GM18508 (cell line): ENCODE results near the gene COL11A2.
"Not testable (repeated sequence)": the region's sequence is repeated elsewhere in the genome, so short reads cannot be mapped to it uniquely, and the experiment has no call there.

Experiments
- ATAC-seq: cut with Tn5 transposase; IDR thresholded peaks from one replicate; pipeline ENCODE4 v1.9.1; 2021; ENCODE audit warnings: moderate number of reproducible peaks; ENCODE audit not compliant: insufficient read depth, unreplicated experiment

Gene COL11A2

GRCh38 chr6:33161354-33162331 is 30.6 kb downstream of the COL11A2 start:
- no peak for ATAC-seq

GRCh38 chr6:33160728-33161344 is 31.4 kb downstream of the COL11A2 start:
- ATAC-seq = no peak

- ATAC-seq = no peak
These were observed 32.2 kb downstream of the COL11A2 start for GRCh38 chr6:33160096-33160495.

GRCh38 chr6:33156964-33157363 is 35.3 kb downstream of the COL11A2 start:
- no peak for ATAC-seq

GRCh38 chr6:33156561-33156960 is 35.7 kb downstream of the COL11A2 start:
- ATAC-seq = no peak

- no peak for ATAC-seq
These were observed 37.9 kb downstream of the COL11A2 start for GRCh38 chr6:33154349-33154748.

- no peak for ATAC-seq
These were observed 41.2 kb downstream of the COL11A2 start for GRCh38 chr6:33151050-33151449.

GRCh38 chr6:33150560-33150959 is 41.7 kb downstream of the COL11A2 start:
- not testable (repeated sequence) for ATAC-seq

- ATAC-seq = no peak
These were observed 44.2 kb downstream of the COL11A2 start for GRCh38 chr6:33147807-33148666.

- ATAC-seq = no peak
These were observed 47.9 kb downstream of the COL11A2 start for GRCh38 chr6:33144373-33144772.

- no peak for ATAC-seq
These were observed 49.0 kb downstream of the COL11A2 start for GRCh38 chr6:33143113-33143770.

- ATAC-seq = no peak
These were observed 49.7 kb downstream of the COL11A2 start for GRCh38 chr6:33142501-33143070.

GRCh38 chr6:33140556-33140955 is 51.7 kb downstream of the COL11A2 start:
- no peak for ATAC-seq

- no peak for ATAC-seq
These were observed 52.6 kb downstream of the COL11A2 start for GRCh38 chr6:33139596-33140206.

GRCh38 chr6:33136310-33136900 is 55.9 kb downstream of the COL11A2 start:
- no peak for ATAC-seq

- no peak for ATAC-seq
These were observed 60.2 kb downstream of the COL11A2 start for GRCh38 chr6:33132081-33132524.

GRCh38 chr6:33128318-33128717 is 63.9 kb downstream of the COL11A2 start:
- no peak for ATAC-seq

GRCh38 chr6:33126101-33126714 is 66.1 kb downstream of the COL11A2 start:
- ATAC-seq = no peak
